IPS-20b (cell line): ENCODE results near the gene KRTAP12-4.
"Not testable (repeated sequence)": the region's sequence is repeated elsewhere in the genome, so short reads cannot be mapped to it uniquely, and the experiment has no call there.

Source experiments
- H3K27ac ChIP-seq: one replicate; pipeline ENCODE4 v1.5.1; 2013; ENCODE audit warnings: low read length
- H3K27me3 ChIP-seq: 2 replicates; pipeline ENCODE4 v1.6.1; 2013; ENCODE audit warnings: mild to moderate bottlenecking, low read length, inconsistent platforms; ENCODE audit not compliant: insufficient read depth
- H3K36me3 ChIP-seq: 2 replicates; pipeline ENCODE4 v1.6.1; 2013; ENCODE audit warnings: low read depth, mild to moderate bottlenecking, inconsistent platforms, low read length, moderate library complexity; ENCODE audit not compliant: insufficient read depth
- H3K4me1 ChIP-seq: 2 replicates; pipeline ENCODE4 v1.6.1; 2013; ENCODE audit warnings: mild to moderate bottlenecking, control low read depth, inconsistent platforms, low read length, moderate library complexity; ENCODE audit not compliant: insufficient read depth
- H3K4me3 ChIP-seq: 2 replicates; pipeline ENCODE4 v1.5.1; 2013; ENCODE audit warnings: mild to moderate bottlenecking, low read length, inconsistent platforms
- H3K9ac ChIP-seq: 2 replicates; pipeline ENCODE4 v1.6.1; 2013; ENCODE audit warnings: low read depth, mild to moderate bottlenecking, inconsistent platforms, low read length, moderate library complexity
- H3K9me3 ChIP-seq: 2 replicates; pipeline ENCODE4 v1.6.1; 2013; ENCODE audit warnings: mild to moderate bottlenecking, low read depth, low read length, inconsistent platforms; ENCODE audit not compliant: insufficient read depth

Gene KRTAP12-4

DNA sequence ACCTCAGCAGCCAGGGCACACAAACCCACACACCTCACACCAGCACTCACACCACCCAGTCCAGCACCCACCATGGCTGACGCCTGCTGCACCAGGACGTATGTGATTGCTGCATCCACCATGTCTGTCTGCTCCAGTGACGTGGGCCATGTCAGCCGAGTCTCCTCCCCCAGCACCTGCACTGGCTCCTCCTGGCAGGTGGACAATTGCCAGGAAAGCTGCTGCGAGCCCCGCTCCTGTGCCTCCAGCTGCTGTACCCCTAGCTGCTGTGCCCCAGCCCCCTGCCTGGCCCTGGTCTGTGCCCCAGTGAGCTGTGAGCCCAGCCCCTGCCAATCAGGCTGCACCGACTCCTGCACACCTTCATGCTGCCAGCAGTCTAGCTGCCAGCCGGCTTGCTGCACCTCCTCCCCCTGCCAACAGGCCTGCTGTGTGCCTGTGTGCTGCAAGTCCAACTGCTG is 42.4 kb downstream of the KRTAP12-4 start, which contains the start of gene KRTAP10-8:
Gene KRTAP10-8 (plus strand): TSS at position 51 of the 458 bp plus-strand sequence. CDS start 22 bp downstream, at position 73.
- Histone ChIP-seq H3K9me3 (peaks cover 18% of the 10 kb centered on the region), H3K36me3 (no peaks in the 10 kb centered on the region), H3K27ac (no peak within 1 kb of the TSS), H3K4me3 (no peak within 1 kb of the TSS), H3K4me1 (no peaks in the 10 kb centered on the region), H3K9ac (no peak within 1 kb of the TSS), H3K27me3 (no peaks in the 10 kb centered on the region)

DNA sequence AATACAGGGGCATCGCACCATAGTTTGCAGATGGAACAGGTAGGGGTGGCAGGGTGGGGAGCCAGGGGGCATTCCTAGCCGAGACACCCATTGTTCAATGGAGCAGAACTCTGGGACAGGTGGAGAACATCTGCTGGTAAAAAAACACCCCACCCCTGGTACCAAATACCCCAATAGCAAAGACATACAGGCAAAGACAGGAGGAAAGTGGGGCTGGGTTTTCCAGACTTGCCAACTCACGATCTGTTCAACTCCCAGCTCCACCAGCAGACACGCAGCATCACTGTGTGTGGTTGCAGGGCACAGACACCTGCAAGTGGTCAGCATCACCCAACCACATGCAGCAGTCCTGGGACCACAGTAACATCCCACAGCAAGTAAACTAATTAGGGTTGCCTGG is 42.9 kb downstream of the KRTAP12-4 start:
- H3K9ac ChIP-seq: no peak overlapping the region
- H3K9me3 ChIP-seq: peaks cover 18% of the 10 kb centered on the region
- no peaks in the 10 kb centered on the region for H3K27me3 ChIP-seq
- no peak overlapping the region for H3K27ac ChIP-seq
- no peak overlapping the region for H3K4me3 ChIP-seq
- no peaks in the 10 kb centered on the region for H3K4me1 ChIP-seq
- H3K36me3 ChIP-seq: no peaks in the 10 kb centered on the region

- H3K36me3 ChIP-seq, H3K9ac ChIP-seq, H3K4me1 ChIP-seq, H3K27ac ChIP-seq, H3K27me3 ChIP-seq, H3K4me3 ChIP-seq: not testable (repeated sequence)
- H3K9me3 ChIP-seq: peaks cover 18% of the 10 kb centered on the region
These were observed 44.2 kb downstream of the KRTAP12-4 start for GRCh38 chr21:44610157-44610843.

GRCh38 chr21:44609193-44609592 is 45.3 kb downstream of the KRTAP12-4 start:
- H3K36me3 ChIP-seq: no peaks in the 10 kb centered on the region
- no peaks in the 10 kb centered on the region for H3K4me1 ChIP-seq
- H3K27me3 ChIP-seq: no peaks in the 10 kb centered on the region
- H3K27ac ChIP-seq: no peak overlapping the region
- no peak overlapping the region for H3K9ac ChIP-seq
- no peak overlapping the region for H3K4me3 ChIP-seq
- peaks cover 22% of the 10 kb centered on the region for H3K9me3 ChIP-seq

DNA sequence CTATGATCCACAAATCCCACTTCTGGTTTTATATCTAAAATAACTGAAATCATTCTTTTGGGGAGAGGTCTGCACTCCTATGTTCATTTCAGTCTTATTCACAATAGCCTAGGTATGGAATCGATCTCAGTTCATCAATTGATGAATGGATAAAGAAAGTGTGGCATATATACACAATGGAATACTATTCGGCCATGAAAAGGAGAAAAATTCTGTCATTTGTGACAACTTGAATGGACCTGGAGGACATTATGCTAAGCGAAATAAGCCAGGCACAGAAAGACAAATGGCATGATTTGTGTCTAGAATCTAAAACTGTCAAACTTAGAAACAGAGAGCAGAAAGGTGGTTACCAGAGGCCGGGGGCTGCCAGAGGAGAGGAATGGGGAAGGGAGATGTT is 48.0 kb downstream of the KRTAP12-4 start:
- Histone ChIP-seq H3K27ac (no peak overlapping the region), H3K27me3 (no peaks in the 10 kb centered on the region), H3K4me1 (no peaks in the 10 kb centered on the region), H3K4me3 (no peak overlapping the region), H3K9me3 (peaks cover 18% of the 10 kb centered on the region), H3K9ac (no peak overlapping the region), H3K36me3 (no peaks in the 10 kb centered on the region)
